ENCODE data around the gene MRPL24. TPM values are rescaled to one million over a fixed set of nuclear protein-coding genes. Genes with fewer than 3 reads are reported as not detected.

Gene MRPL24
- polyA plus RNA-seq, 2 of the 4 experiments (the other 2 are of a cell fraction), result 170 to 198 TPM

DNA sequence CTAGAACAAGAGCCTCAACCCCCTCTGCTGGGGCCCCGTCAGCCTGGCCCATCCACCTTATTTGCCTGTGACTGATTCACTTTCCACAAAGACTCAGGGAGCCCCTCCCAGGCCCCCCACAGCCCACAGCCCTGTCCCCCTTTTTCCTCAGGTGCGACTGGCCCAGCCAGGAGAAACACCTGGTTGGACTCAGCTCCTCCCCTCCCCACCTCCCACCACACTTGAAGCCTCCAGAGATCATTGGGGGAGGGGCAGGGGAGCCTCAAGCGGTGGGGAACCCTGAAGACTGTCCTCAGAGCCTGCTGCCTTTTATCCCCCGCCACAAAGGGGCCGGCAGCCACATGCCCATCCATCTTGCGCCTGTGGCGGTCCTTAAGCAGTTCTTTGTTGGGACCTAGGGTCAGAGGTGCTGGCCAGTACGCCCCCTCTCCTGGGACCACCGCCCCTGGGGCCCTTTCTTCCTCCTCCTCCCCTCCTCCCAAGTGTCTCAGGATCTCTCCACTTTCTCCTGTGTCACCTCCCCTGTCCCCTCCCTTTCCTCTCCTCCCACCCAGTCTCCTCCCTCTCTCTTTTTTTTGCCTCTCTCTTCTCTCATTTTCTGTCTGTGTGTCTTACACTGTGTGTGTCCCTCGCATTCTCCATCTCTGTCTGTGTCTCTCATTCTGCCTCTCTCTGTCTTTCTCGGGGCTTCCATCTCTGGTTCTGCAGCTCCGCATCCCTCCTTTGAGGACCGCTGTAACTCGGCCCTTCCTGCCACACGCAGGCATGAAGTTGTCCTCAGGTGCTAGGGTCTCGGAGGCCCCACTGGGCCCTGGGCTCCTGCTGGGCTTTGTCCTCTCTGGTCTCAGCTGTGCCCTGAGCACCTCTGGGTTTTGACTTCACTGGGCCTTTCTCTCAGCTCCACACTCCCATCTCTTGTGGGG, 47.7 kb downstream of the MRPL24 start:
- Histone ChIP-seq H3K4me2 (peak overlapping the region; percentile 46), H3K9me3 (no peaks in the 10 kb centered on the region), H3K4me3 (no peak overlapping the region), H3K4me1 (peaks cover 44% of the 10 kb centered on the region), H3K27ac (peak overlapping the region in 1 of 2 experiments; percentile 63; a peak in 3 of 6 replicates)
- no peak for TF ChIP-seq NPAS2 (CRISPR knock-in tag; IDR thresholded peaks at IDR 0.05; ENCODE audit: borderline replicate concordance)
- TF ChIP-seq RAD21 (conservative IDR thresholded peaks at IDR 0.05 in 1 of 2, IDR thresholded peaks at IDR 0.05 in 1 of 2), result no peak
- TF ChIP-seq GATA3 (IDR thresholded peaks at IDR 0.05; ENCODE audit: borderline replicate concordance), result no peak
- no peak for TF ChIP-seq ZC3H11A (IDR thresholded peaks at IDR 0.05)
- no peak for TF ChIP-seq RCOR1 (IDR thresholded peaks at IDR 0.05; ENCODE audit: low read depth, low read length)
- TF ChIP-seq PHF8 (IDR thresholded peaks at IDR 0.05; ENCODE audit: borderline replicate concordance, low read depth), result no peak
- TF ChIP-seq, protein P1, sequence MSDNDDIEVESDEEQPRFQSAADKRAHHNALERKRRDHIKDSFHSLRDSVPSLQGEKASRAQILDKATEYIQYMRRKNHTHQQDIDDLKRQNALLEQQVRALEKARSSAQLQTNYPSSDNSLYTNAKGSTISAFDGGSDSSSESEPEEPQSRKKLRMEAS (IDR thresholded peaks at IDR 0.05), result no peak
- WGBS (ENCODE audit: missing lambda C conversion rate), result 76% methylated on average over 15 of the region's 16 CpGs
- DNase-seq (ENCODE audit: low read depth in 1 of 2, low spot score in 1 of 2), result no peak
- FAIRE-seq, result no peak
- POLR2A ChIA-PET, result interaction anchor here (0.9 kb wide), 1 partner anchor 18 kb away, joined by 3 read pairs; no protein-coding TSS in a partner anchor
- ATAC-seq, result no peak
- CTCF ChIA-PET, result interaction anchor here (1.1 to 52.1 kb wide), 9 partner anchors 9 to 229 kb away, joined by 3 to 2258 read pairs (median 9); partner anchors contain the start of genes CRABP2, HAPLN2, INSRR and ISG20L2

- H3K4me3 ChIP-seq, result no peak overlapping the region
- H3K9me3 ChIP-seq, result no peaks in the 10 kb centered on the region
- peaks cover 44% of the 10 kb centered on the region for H3K4me1 ChIP-seq
- CTCF ChIA-PET, result interaction anchor here (1.0 to 52.1 kb wide), 8 partner anchors 16 to 196 kb away, joined by 3 to 2258 read pairs (median 84); partner anchors contain the start of genes CRABP2, HAPLN2, INSRR and ISG20L2
- WGBS (ENCODE audit: missing lambda C conversion rate), result 56% methylated on average over 13 of the region's 13 CpGs
- DNase-seq (ENCODE audit: low read depth in 1 of 2, low spot score in 1 of 2) (no peak), FAIRE-seq (no peak), ATAC-seq (no peak)
- TF ChIP-seq PHF8 (IDR thresholded peaks at IDR 0.05; ENCODE audit: borderline replicate concordance, low read depth) (no peak), ESRRA (IDR thresholded peaks at IDR 0.05; ENCODE audit: borderline replicate concordance, low read length) (no peak), EHF (CRISPR knock-in tag; IDR thresholded peaks at IDR 0.05) (no peak), MYC (IDR thresholded peaks at IDR 0.05; ENCODE audit: borderline replicate concordance, low read length) (no peak), EP300 (IDR thresholded peaks at IDR 0.05) (no peak), CHD2 (IDR thresholded peaks at IDR 0.05; ENCODE audit: low read length, partially characterized antibody) (no peak), ZC3H11A (IDR thresholded peaks at IDR 0.05) (no peak), ZNF302 (CRISPR knock-in tag; IDR thresholded peaks at IDR 0.05) (no peak), RCOR1 (IDR thresholded peaks at IDR 0.05; ENCODE audit: low read depth, low read length) (no peak), RNF2 (IDR thresholded peaks at IDR 0.05; ENCODE audit: borderline replicate concordance, low read depth) (no peak), KDM5A (IDR thresholded peaks at IDR 0.05) (no peak), REST (IDR thresholded peaks at IDR 0.05) (no peak), HES2 (IDR thresholded peaks at IDR 0.05) (no peak)
- TF ChIP-seq, protein P2, sequence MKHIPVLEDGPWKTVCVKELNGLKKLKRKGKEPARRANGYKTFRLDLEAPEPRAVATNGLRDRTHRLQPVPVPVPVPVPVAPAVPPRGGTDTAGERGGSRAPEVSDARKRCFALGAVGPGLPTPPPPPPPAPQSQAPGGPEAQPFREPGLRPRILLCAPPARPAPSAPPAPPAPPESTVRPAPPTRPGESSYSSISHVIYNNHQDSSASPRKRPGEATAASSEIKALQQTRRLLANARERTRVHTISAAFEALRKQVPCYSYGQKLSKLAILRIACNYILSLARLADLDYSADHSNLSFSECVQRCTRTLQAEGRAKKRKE (CRISPR knock-in tag; IDR thresholded peaks at IDR 0.05; ENCODE audit: low read depth), result no peak
- H3K4me2 ChIP-seq, result peak overlapping the region; percentile 46
- peak overlapping the region in 1 of 2 experiments; percentile 63; a peak in 3 of 6 replicates for H3K27ac ChIP-seq
- POLR2A ChIA-PET, result interaction anchor here (1.1 kb wide), 1 partner anchor 36 kb away, joined by 8 read pairs; the partner anchor contains the start of genes ISG20L2 and METTL25B
Measured at GRCh38 chr1:156692441-156692924, 48.4 kb downstream of the MRPL24 start.

All from A549 (cell line).